Measurements from ENCODE around the gene CUX1.

Gene CUX1

GRCh38 chr7:102104245-102104644 lies 286.8 kb downstream of the CUX1 start:
- Histone ChIP-seq H3K27me3 (ENCODE audit: insufficient read depth, poor library complexity, severe bottlenecking) (no peaks in the 10 kb centered on the region), H3K4me3 (replicated peaks; ENCODE audit: insufficient read depth, low read length) (no peak overlapping the region), H3K27ac (replicated peaks) (no peak overlapping the region)
- TF ChIP-seq POLR2AphosphoS5 (IDR thresholded peaks at IDR 0.05; ENCODE audit: low read depth), result no peak
- TF ChIP-seq CTCF (IDR thresholded peaks at IDR 0.05; ENCODE audit: insufficient read depth, low read length), result no peak
- TF ChIP-seq SPI1 (IDR thresholded peaks at IDR 0.05; ENCODE audit: borderline replicate concordance, low read depth), result no peak
- TF ChIP-seq GABPA (IDR thresholded peaks at IDR 0.05; ENCODE audit: low read depth), result no peak
- TF ChIP-seq REST (IDR thresholded peaks at IDR 0.05; ENCODE audit: insufficient replicate concordance, low read depth), result no peak
- DNase-seq (ENCODE audit: low read depth in 1 of 2, low spot score in 1 of 2), result no peak

- no peak for DNase-seq (ENCODE audit: low read depth in 1 of 2, low spot score in 1 of 2)
- Histone ChIP-seq H3K4me3 (replicated peaks; ENCODE audit: insufficient read depth, low read length) (no peak overlapping the region), H3K27me3 (ENCODE audit: insufficient read depth, poor library complexity, severe bottlenecking) (no peaks in the 10 kb centered on the region), H3K27ac (replicated peaks) (no peak overlapping the region)
- TF ChIP-seq POLR2AphosphoS5 (IDR thresholded peaks at IDR 0.05; ENCODE audit: low read depth), result no peak
Measured at GRCh38 chr7:102106625-102107024, 289.2 kb downstream of the CUX1 start.

GRCh38 chr7:102107474-102108104 lies 290.2 kb downstream of the CUX1 start:
- TF ChIP-seq POLR2AphosphoS5 (IDR thresholded peaks at IDR 0.05; ENCODE audit: low read depth), result no peak
- TF ChIP-seq GABPA (IDR thresholded peaks at IDR 0.05; ENCODE audit: low read depth), result no peak
- no peak for TF ChIP-seq SPI1 (IDR thresholded peaks at IDR 0.05; ENCODE audit: borderline replicate concordance, low read depth)
- no peak for TF ChIP-seq REST (IDR thresholded peaks at IDR 0.05; ENCODE audit: insufficient replicate concordance, low read depth)
- no peak for TF ChIP-seq CTCF (IDR thresholded peaks at IDR 0.05; ENCODE audit: insufficient read depth, low read length)
- Histone ChIP-seq H3K4me3 (replicated peaks; ENCODE audit: insufficient read depth, low read length) (no peak overlapping the region), H3K27ac (replicated peaks) (no peak overlapping the region), H3K27me3 (ENCODE audit: insufficient read depth, poor library complexity, severe bottlenecking) (no peaks in the 10 kb centered on the region)
- DNase-seq (ENCODE audit: low read depth in 1 of 2, low spot score in 1 of 2), result no peak

- no peak for DNase-seq (ENCODE audit: low read depth in 1 of 2, low spot score in 1 of 2)
- Histone ChIP-seq H3K27me3 (ENCODE audit: insufficient read depth, poor library complexity, severe bottlenecking) (no peaks in the 10 kb centered on the region), H3K27ac (replicated peaks) (no peak overlapping the region), H3K4me3 (replicated peaks; ENCODE audit: insufficient read depth, low read length) (no peak overlapping the region)
- no peak for TF ChIP-seq SPI1 (IDR thresholded peaks at IDR 0.05; ENCODE audit: borderline replicate concordance, low read depth)
Measured at GRCh38 chr7:102111061-102112041, 293.9 kb downstream of the CUX1 start.

Data from HL-60 (cell line).